Thymus (tissue), 11 donors: ENCODE results near the gene DPP3. TPM values are rescaled to one million over a fixed set of nuclear protein-coding genes. Genes with fewer than 3 reads are reported as not detected.
"Not testable (repeated sequence)": the region's sequence is repeated elsewhere in the genome, so short reads cannot be mapped to it uniquely, and the experiment has no call there.

Experiments
- DNase-seq, 9 donors: peaks; one replicate each; pipeline ENCODE4 v3.0.0-alpha.2; 2013; ENCODE audit warnings: low spot score in 9 of 9, low read depth in 6 of 9, missing footprints in 1 of 9
- H3K27ac ChIP-seq, 2 donors: one replicate each; pipeline ENCODE4 v1.5.1; 2013; ENCODE audit warnings: control low read depth in 1 of 2, low read depth in 1 of 2, low read length in 1 of 2, mild to moderate bottlenecking in 1 of 2, moderate library complexity in 1 of 2
- H3K27me3 ChIP-seq, 2 donors: one replicate each; pipeline ENCODE4 v1.5.1; 2013; ENCODE audit warnings: low read length in 1 of 2; ENCODE audit not compliant: control insufficient read depth in 2 of 2, insufficient read depth in 1 of 2
- H3K36me3 ChIP-seq, 2 donors: one replicate each; pipeline ENCODE4 v1.5.1; 2013; ENCODE audit warnings: low read length in 1 of 2, mild to moderate bottlenecking in 1 of 2, moderate library complexity in 1 of 2; ENCODE audit not compliant: control insufficient read depth in 2 of 2, insufficient read depth in 2 of 2
- H3K4me1 ChIP-seq, 2 donors: one replicate each; pipeline ENCODE4 v1.5.1; 2013; ENCODE audit warnings: low read length in 2 of 2; ENCODE audit not compliant: control insufficient read depth in 2 of 2, insufficient read depth in 2 of 2
- H3K4me3 ChIP-seq, 2 donors: one replicate each; pipeline ENCODE4 v1.5.1; 2013; ENCODE audit warnings: low read length in 2 of 2, control low read depth in 1 of 2, mild to moderate bottlenecking in 1 of 2
- H3K9me3 ChIP-seq, 2 donors: one replicate each; pipeline ENCODE4 v1.5.1; 2013; ENCODE audit warnings: low read length in 1 of 2, mild to moderate bottlenecking in 1 of 2; ENCODE audit not compliant: control insufficient read depth in 2 of 2, insufficient read depth in 1 of 2
- WGBS: extraction: QIAGEN DNeasy Blood & Tissue Kit; methylation state at CpG from one replicate; pipeline ENCODE4 v1.1.7; 2013; 5-methylcytosine and 5-hydroxymethylcytosine counted together
- polyA plus RNA-seq: library from polyadenylated mRNA; stranded (reverse); fragments of 200-250 nt; gene quantifications from one replicate; pipeline ENCODE4 v1.2.3, GENCODE V29; 2013
- total RNA-seq: library from RNA; stranded (reverse); fragments of 120-200 nt; gene quantifications from one replicate; pipeline ENCODE4 v1.2.4, GENCODE V29; 2013
- donor health status: healthy.

The DPP3 gene
- total and polyA plus RNA-seq, 2 donors: 23.2 to 36.4 TPM

DNA sequence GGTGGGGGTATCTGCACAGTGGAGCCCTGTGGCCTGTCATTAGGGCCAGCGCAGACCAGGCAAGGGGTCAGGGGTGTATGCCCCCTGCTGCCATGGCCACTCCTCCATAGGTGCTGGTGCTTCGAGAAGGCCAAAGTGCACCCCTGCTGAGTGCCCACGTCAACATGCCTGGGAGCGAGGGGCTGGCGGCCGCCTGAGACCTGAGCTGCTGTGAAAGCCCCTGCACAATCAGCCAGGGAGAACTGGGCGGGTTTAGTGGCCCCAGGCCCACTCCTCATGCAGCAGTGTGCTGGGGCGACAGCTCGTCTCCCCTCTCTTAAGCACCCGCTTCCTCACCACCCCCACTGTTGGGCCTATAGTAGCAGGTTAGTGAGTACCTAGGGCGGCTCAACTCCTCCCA, 51.6 kb downstream of the DPP3 start:
- Histone ChIP-seq H3K4me1 (no peaks in the 10 kb centered on the region), H3K27ac (no peak overlapping the region), H3K4me3 (no peak overlapping the region), H3K9me3 (no peaks in the 10 kb centered on the region), H3K36me3 (peaks cover 13 to 28% of the 10 kb centered on the region in 2 donors), H3K27me3 (no peaks in the 10 kb centered on the region)
- DNase-seq: no peak
- WGBS: 96% methylated on average over 11 of the region's 11 CpGs

DNA sequence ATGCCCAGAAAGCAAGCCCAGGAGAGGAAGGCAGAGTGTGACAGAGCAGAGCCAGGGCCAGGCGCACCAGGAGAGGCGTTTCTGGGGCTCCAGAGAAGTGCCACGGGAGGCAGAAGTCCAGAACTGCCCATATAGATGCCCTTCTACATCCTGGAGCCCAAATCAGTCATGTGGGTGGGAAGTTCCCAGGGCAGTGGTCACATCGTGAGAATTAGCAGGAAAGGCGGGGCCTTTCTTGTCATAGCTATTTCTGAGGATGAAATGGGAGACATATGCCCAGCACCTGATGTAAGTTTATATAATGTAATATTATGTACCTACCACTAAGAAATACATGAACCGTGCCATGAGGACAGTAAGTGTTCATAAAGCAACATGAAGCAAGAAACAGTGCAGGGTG, 52.5 kb downstream of the DPP3 start:
- Histone ChIP-seq H3K4me1 (no peaks in the 10 kb centered on the region), H3K27ac (no peak overlapping the region), H3K27me3 (no peaks in the 10 kb centered on the region), H3K4me3 (no peak overlapping the region), H3K9me3 (no peaks in the 10 kb centered on the region), H3K36me3 (peaks cover 13 to 33% of the 10 kb centered on the region in 2 donors)
- WGBS: 90% methylated on average over 6 of the region's 6 CpGs
- no peak for DNase-seq

DNA sequence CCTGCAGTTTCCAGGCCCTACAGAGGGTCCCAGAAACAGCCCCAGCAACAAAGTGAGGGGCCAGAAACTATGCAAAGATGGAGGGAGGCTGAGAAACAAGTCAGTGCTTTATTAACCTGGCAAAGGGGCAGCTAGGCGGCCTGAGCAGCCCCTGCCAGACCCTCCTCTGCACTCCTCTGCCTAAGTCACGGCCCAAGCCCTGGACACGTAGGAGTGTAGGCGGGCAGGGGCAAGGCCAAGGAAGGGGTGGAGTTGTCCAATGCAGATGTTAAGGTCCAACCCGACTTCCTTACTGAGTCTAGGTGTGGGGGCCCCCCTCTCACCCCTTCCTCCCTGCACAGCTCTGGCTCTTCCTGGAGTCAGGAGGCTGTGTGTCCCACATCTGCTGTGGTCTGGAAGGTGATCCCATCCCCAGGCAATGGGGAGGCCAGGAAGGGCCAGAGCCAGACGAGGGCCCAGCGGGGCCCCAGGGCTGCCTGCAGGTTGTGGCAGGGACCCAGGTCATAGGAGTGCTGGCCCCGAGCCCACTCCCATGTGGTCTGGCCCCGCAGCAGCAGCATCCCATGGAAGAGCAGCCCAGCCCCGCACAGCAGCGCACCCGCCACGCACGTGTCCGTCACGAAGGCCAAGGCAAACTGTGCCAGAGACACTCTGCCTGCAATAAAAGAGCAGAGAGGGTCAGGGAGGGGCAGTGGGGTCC, 59.1 kb downstream of the DPP3 start:
- Histone ChIP-seq H3K4me3 (no peak overlapping the region), H3K27me3 (no peaks in the 10 kb centered on the region), H3K27ac (no peak overlapping the region), H3K36me3 (peaks cover 34 to 48% of the 10 kb centered on the region in 2 donors), H3K4me1 (peaks cover 11 to 12% of the 10 kb centered on the region in 2 donors), H3K9me3 (no peaks in the 10 kb centered on the region)
- no peak for DNase-seq
- 98% methylated on average over 16 of the region's 16 CpGs for WGBS

DNA sequence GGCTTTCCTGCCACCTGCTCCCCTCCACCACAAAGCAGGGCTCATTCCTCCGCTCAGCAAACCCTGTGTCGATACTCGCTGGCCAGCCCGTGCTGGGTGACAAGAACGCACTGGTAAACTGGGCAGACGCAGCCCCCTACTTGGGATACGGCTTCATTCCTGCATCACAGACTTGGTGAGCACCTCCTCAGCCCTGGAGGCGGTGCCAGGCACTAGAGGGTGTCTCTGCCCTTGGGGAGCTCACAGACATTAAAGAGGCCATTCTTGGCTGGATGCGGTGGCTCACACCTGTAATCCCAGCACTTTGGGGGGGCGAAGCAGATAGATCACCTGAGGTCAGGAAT, 59.6 kb downstream of the DPP3 start:
- Histone ChIP-seq H3K27me3 (no peaks in the 10 kb centered on the region), H3K36me3 (peaks cover 34 to 48% of the 10 kb centered on the region in 2 donors), H3K9me3 (no peaks in the 10 kb centered on the region), H3K27ac (no peak overlapping the region), H3K4me3 (no peak overlapping the region), H3K4me1 (peaks cover 11 to 16% of the 10 kb centered on the region in 2 donors)
- DNase-seq: no peak
- WGBS: 91% methylated on average over 10 of the region's 10 CpGs

DNA sequence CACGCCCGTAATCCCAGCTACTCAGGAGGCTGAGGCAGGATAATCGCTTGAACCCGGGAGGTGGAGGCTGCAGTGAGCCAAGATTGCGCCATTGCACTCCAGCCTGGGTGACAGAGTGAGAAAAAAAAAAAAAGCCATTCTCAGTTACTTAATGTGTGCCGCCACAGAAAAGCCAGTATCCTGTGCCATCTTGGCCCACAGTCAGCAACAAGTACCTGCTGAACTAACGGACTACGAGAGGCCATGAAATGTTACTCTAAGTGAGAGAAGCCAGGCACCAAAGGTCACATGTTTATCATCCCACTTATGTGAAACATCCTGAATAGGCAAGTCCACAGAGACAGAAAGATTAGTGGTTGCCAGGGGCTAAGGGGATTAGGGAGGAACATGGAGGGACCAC, 60.4 kb downstream of the DPP3 start:
- H3K9me3 ChIP-seq, H3K27me3 ChIP-seq, DNase-seq, H3K27ac ChIP-seq, H3K4me3 ChIP-seq: not testable (repeated sequence)
- Histone ChIP-seq H3K36me3 (peaks cover 30 to 48% of the 10 kb centered on the region in 2 donors), H3K4me1 (peaks cover 11 to 23% of the 10 kb centered on the region in 2 donors)
- 93% methylated on average over 8 of the region's 8 CpGs for WGBS

DNA sequence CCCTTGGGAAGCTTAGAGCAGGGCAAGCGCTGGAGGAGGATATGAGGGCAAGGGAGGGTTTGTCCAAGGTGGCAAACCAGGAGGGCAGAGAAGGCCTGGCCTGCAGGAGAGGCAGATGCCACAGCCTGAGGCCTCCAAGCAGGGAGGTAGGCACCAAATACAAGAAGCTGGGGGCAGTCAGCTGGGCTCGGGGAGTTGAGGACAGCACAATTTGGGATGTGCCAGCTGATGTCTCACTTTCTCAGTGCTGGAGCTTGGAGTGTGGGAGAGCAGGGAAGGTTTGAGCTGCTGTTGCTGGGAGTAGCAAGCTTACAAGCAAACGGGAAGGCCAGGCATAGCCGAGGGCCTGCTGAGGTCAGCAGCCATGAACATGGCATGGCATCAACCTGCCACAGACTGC, 61.7 kb downstream of the DPP3 start:
- H3K36me3 ChIP-seq: peaks cover 25 to 40% of the 10 kb centered on the region in 2 donors
- DNase-seq: no peak

DNA sequence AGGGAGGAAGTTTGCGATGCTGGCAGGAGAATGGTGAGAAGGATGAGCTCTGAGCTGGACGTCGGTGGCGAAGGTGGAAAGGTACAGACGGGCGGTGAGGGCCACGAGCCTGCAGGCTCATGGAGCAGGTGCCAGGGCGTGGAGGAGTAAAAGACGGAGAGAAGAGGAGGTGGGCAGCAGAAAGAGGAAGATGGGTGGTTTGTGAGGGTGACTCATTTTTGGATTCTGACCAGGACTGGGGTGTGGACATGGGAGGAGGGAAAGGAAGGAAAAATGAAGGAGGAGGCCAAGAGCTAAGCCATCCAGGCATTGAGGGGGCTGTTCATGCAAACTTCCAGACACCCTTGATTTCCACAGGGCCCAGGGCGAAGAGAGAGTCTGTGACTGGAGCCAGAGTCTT, 62.1 kb downstream of the DPP3 start:
- Histone ChIP-seq H3K4me3 (no peak overlapping the region), H3K9me3 (peaks cover 0 to 6% of the 10 kb centered on the region in 2 donors), H3K4me1 (peaks cover 15 to 31% of the 10 kb centered on the region in 2 donors), H3K27me3 (peaks cover 10 to 15% of the 10 kb centered on the region in 2 donors), H3K36me3 (peaks cover 24 to 36% of the 10 kb centered on the region in 2 donors), H3K27ac (no peak overlapping the region)
- no peak for DNase-seq
- 96% methylated on average over 10 of the region's 10 CpGs for WGBS

More for the DNA sequence above, 61.7 kb downstream of the DPP3 start:
- Histone ChIP-seq H3K4me3 (no peak overlapping the region), H3K9me3 (peaks cover 0 to 6% of the 10 kb centered on the region in 2 donors), H3K27ac (no peak overlapping the region), H3K27me3 (peaks cover 7 to 11% of the 10 kb centered on the region in 2 donors), H3K4me1 (peaks cover 15 to 31% of the 10 kb centered on the region in 2 donors)
- WGBS: 95% methylated on average over 4 of the region's 4 CpGs

DNA sequence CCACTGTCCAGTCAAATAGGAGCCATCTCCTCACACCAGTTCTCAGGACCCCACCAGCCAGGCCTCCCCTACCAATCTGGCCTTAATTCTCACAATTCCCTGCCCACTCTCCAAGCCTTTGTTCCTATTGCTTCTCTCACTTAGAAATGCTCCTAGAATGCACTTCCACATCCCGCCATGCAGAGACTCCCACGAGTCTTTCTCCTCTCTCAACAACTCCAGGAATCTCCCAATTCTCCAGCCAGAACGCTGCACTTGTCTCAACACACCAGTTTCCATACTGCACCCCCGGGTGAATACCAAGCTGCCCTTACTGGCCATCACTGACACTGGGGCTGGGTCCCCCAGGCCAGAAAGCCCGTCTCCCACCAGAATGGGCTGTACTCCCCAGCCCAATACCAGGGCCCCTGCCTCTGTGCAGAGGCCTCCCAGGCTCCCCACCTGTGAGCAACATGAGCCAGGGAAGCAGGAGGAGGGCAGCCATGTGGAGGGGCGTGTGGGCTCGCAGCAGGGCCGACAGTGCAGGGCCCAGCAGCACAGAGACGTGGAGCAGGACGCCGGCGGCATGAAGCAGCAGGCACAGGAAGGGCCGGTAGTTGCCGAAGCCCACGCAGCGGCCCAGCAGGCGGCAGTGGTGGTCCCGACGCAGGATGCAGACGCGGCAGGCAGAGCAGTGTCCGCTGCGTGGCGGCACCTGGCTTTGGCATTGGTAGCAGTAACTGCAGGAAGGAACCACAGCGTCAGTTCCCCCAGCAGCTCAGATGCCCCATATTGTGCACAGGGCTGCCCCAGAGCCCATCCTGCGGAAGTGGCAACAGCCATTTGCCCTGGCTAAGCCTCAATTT, 63.3 kb downstream of the DPP3 start:
- H3K9me3 ChIP-seq: peaks cover 0 to 6% of the 10 kb centered on the region in 2 donors
- H3K36me3 ChIP-seq: peaks cover 24 to 34% of the 10 kb centered on the region in 2 donors
- H3K4me1 ChIP-seq: peaks cover 15 to 31% of the 10 kb centered on the region in 2 donors
- 20% methylated on average over 26 of the region's 26 CpGs for WGBS
- H3K27ac ChIP-seq: peak overlapping the region; percentile 25 to 64
- peaks cover 12 to 27% of the 10 kb centered on the region in 2 donors for H3K27me3 ChIP-seq
- H3K4me3 ChIP-seq: peak overlapping the region; percentile 9 to 23
- DNase-seq: peak; percentile 23 to 80 (median 50)

DNA sequence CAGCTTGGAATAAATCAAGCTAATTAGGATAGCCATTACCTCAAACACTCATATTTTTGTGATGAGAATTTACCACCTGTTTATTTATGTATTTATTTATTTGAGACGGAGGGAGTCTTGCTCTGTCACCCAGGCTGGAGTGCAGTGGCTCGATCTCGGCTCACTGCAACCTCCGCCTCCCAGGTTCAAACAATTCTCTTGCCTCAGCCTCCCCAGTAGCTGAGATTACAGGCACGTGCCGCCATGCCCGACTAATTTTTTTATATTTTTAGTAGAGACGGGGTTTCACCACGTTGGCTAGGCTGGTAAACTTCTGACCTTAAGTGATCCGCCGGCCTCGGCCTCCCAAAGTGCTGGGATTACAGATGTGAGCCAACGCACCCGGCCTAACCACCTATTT, 64.7 kb downstream of the DPP3 start:
- WGBS: 90% methylated on average over 14 of the region's 14 CpGs
- H3K27me3 ChIP-seq: peaks cover 12 to 41% of the 10 kb centered on the region in 2 donors
- peaks cover 16 to 21% of the 10 kb centered on the region in 2 donors for H3K36me3 ChIP-seq
- H3K4me3 ChIP-seq: peak overlapping the region; percentile 72 to 78
- H3K27ac ChIP-seq, DNase-seq, H3K9me3 ChIP-seq: not testable (repeated sequence)
- peaks cover 15 to 31% of the 10 kb centered on the region in 2 donors for H3K4me1 ChIP-seq
